ENCODE results near the gene ZFR. TPM values are rescaled to one million over a fixed set of nuclear protein-coding genes. Genes with fewer than 3 reads are reported as not detected.

The ZFR gene
- polyA plus RNA-seq, 1 of the 3 experiments (the other 2 are of a cell fraction) = 24.6 TPM

GRCh38 chr5:32443541-32444430 lies 754 bp downstream of the ZFR start:
- Histone ChIP-seq H2AFZ (ENCODE audit: low read depth) (peak overlapping the region; percentile 92; the same call in 1 of the 2 replicates), H4K20me1 (ENCODE audit: insufficient read depth) (peaks cover 47% of the 10 kb centered on the region), H3K9me2 (no peaks in the 10 kb centered on the region), H3K4me2 (peak overlapping the region; percentile 93), H3K9ac (peak overlapping the region; percentile 90), H3K4me1 (ENCODE audit: control insufficient read depth in 1 of 2, insufficient read depth in 2 of 2, low read depth in 1 of 2, low read length in 1 of 2) (peaks cover 7 to 14% of the 10 kb centered on the region in 2 experiments; a peak in 3 of 4 replicates), H3K4me3 (ENCODE audit: low read depth in 2 of 2, low read length in 1 of 2) (peak overlapping the region; percentile 83 to 86), H3K27me3 (ENCODE audit: insufficient read depth) (no peaks in the 10 kb centered on the region), H3F3A (replicated peaks; ENCODE audit: insufficient read depth) (peaks cover 14% of the 10 kb centered on the region), H3K36me3 (replicated peaks in 1 of 2; ENCODE audit: control insufficient read depth in 1 of 2, insufficient read depth in 2 of 2, low read length in 1 of 2) (peaks cover 9 to 31% of the 10 kb centered on the region in 2 experiments), H3K27ac (ENCODE audit: low read depth in 2 of 2, low read length in 1 of 2) (peak overlapping the region; percentile 89), H3K9me3 (no peaks in the 10 kb centered on the region), H3K79me2 (ENCODE audit: insufficient read depth) (peaks cover 62% of the 10 kb centered on the region)
- POLR2A ChIA-PET = interaction anchor here (0.8 kb wide), 1 partner anchor 46 kb away, joined by 3 read pairs; no protein-coding TSS in a partner anchor
- peak; percentile 87 for DNase-seq
- WGBS (ENCODE audit: low lambda C conversion rate) = 3% methylated on average over 23 of the region's 83 CpGs
- TF ChIP-seq YY1 (IDR thresholded peaks at IDR 0.05; ENCODE audit: low read depth) (peak; percentile 88), POLR2AphosphoS5 (IDR thresholded peaks at IDR 0.05; ENCODE audit: low read depth, low read length) (no peak), TAF1 (IDR thresholded peaks at IDR 0.05; ENCODE audit: borderline replicate concordance, low read depth, low read length) (peak; percentile 50; the same call in 1 of the 2 replicates)
- CTCF ChIA-PET = interaction anchor here (1.0 to 1.3 kb wide), 2 partner anchors 147 to 211 kb away, joined by 3 to 4 read pairs; no protein-coding TSS in a partner anchor

- Histone ChIP-seq H3K79me2 (ENCODE audit: insufficient read depth) (peaks cover 68% of the 10 kb centered on the region), H3K4me1 (ENCODE audit: control insufficient read depth in 1 of 2, insufficient read depth in 2 of 2, low read depth in 1 of 2, low read length in 1 of 2) (peaks cover 7 to 14% of the 10 kb centered on the region in 2 experiments; a peak in 3 of 4 replicates), H4K20me1 (ENCODE audit: insufficient read depth) (peaks cover 54% of the 10 kb centered on the region), H3K9ac (peak overlapping the region; percentile 90), H3K4me3 (ENCODE audit: low read depth in 2 of 2, low read length in 1 of 2) (peak overlapping the region; percentile 83 to 86), H2AFZ (ENCODE audit: low read depth) (no peak overlapping the region), H3K27ac (ENCODE audit: low read depth in 2 of 2, low read length in 1 of 2) (peak overlapping the region; percentile 89), H3K9me3 (no peaks in the 10 kb centered on the region), H3K27me3 (ENCODE audit: insufficient read depth) (no peaks in the 10 kb centered on the region), H3K4me2 (peak overlapping the region; percentile 93), H3K36me3 (replicated peaks in 1 of 2; ENCODE audit: control insufficient read depth in 1 of 2, insufficient read depth in 2 of 2, low read length in 1 of 2) (peaks cover 11 to 32% of the 10 kb centered on the region in 2 experiments), H3F3A (replicated peaks; ENCODE audit: insufficient read depth) (peaks cover 14% of the 10 kb centered on the region), H3K9me2 (no peaks in the 10 kb centered on the region)
- ChIA-PET CTCF (interaction anchor here (1.0 kb wide), 1 partner anchor 211 kb away, joined by 3 read pairs; no protein-coding TSS in a partner anchor), POLR2A (no interaction called here)
- peak; percentile 17 for DNase-seq
- no peak for TF ChIP-seq FOXM1 (IDR thresholded peaks at IDR 0.05; ENCODE audit: low read depth)
- no peak for TF ChIP-seq MAX (IDR thresholded peaks at IDR 0.05; ENCODE audit: low read depth)
- no peak for TF ChIP-seq SIN3A (IDR thresholded peaks at IDR 0.05; ENCODE audit: borderline replicate concordance, low read depth, low read length)
- no peak for TF ChIP-seq USF1 (IDR thresholded peaks at IDR 0.05; ENCODE audit: borderline replicate concordance, low read depth)
- TF ChIP-seq SMC3 (IDR thresholded peaks at IDR 0.05; ENCODE audit: low read depth, low read length) = no peak
- TF ChIP-seq RXRA (IDR thresholded peaks at IDR 0.05; ENCODE audit: borderline replicate concordance, low read depth) = no peak
- peak; percentile 62 for TF ChIP-seq GABPA (IDR thresholded peaks at IDR 0.05; ENCODE audit: low read depth)
- TF ChIP-seq NFIC (IDR thresholded peaks at IDR 0.05; ENCODE audit: borderline replicate concordance) = no peak
- 23% methylated on average over 7 of the region's 7 CpGs for WGBS (ENCODE audit: low lambda C conversion rate)
These were observed 1.4 kb downstream of the ZFR start for GRCh38 chr5:32443145-32443540.
